GM12865 (cell line): ENCODE data around the gene EMB.
A peak's percentile ranks its signal among the peaks of the same experiment; 100 is the strongest.
"Not testable (repeated sequence)": the region's sequence is repeated elsewhere in the genome, so short reads cannot be mapped to it uniquely, and the experiment has no call there.

Experiments
- DNase-seq: peaks from one replicate; pipeline ENCODE4 v3.0.0; 2010; ENCODE audit warnings: low read depth
- H3K4me3 ChIP-seq: 2 replicates; pipeline ENCODE4 v1.5.1; 2011; ENCODE audit warnings: mild to moderate bottlenecking, low read depth, low read length, control low read depth
- CTCF ChIP-seq: IDR thresholded peaks from 2 replicates; pipeline ENCODE4 v1.5.1; 2011; ENCODE audit warnings: low read length, control low read depth, low read depth, inconsistent platforms; ENCODE audit not compliant: insufficient read depth; ENCODE audit errors: missing control alignments

Gene EMB

GRCh38 chr5:50435168-50435567 is 5.9 kb downstream of the EMB start:
- no peak for DNase-seq
- no peak for TF ChIP-seq CTCF
- no peak overlapping the region for H3K4me3 ChIP-seq

- DNase-seq = not testable (repeated sequence)
These were observed 9.8 kb downstream of the EMB start for GRCh38 chr5:50431133-50431904.

GRCh38 chr5:50423100-50423799 is 17.8 kb downstream of the EMB start:
- not testable (repeated sequence) for DNase-seq, H3K4me3 ChIP-seq

More at GRCh38 chr5:50431133-50431904, 9.8 kb downstream of the EMB start:
- H3K4me3 ChIP-seq = not testable (repeated sequence)

GRCh38 chr5:50421184-50421950 is 19.7 kb downstream of the EMB start:
- not testable (repeated sequence) for H3K4me3 ChIP-seq, DNase-seq

GRCh38 chr5:50420343-50420935 is 20.6 kb downstream of the EMB start:
- no peak for DNase-seq

GRCh38 chr5:50419656-50420055 is 21.4 kb downstream of the EMB start:
- DNase-seq, H3K4me3 ChIP-seq: not testable (repeated sequence)

More at GRCh38 chr5:50420343-50420935, 20.6 kb downstream of the EMB start:
- no peak overlapping the region for H3K4me3 ChIP-seq
- TF ChIP-seq CTCF = no peak

GRCh38 chr5:50416637-50417036 is 24.5 kb downstream of the EMB start:
- not testable (repeated sequence) for DNase-seq, H3K4me3 ChIP-seq

- TF ChIP-seq CTCF = no peak
- H3K4me3 ChIP-seq = no peak overlapping the region
- peak; percentile 28 for DNase-seq
These were observed 25.2 kb downstream of the EMB start for GRCh38 chr5:50415912-50416311.

GRCh38 chr5:50410932-50411331 is 30.2 kb downstream of the EMB start:
- H3K4me3 ChIP-seq, DNase-seq: not testable (repeated sequence)

GRCh38 chr5:50406877-50407276 is 34.2 kb downstream of the EMB start:
- no peak for TF ChIP-seq CTCF
- H3K4me3 ChIP-seq = no peak overlapping the region
- DNase-seq = no peak
